Measurements from ENCODE around the gene PLOD2. TPM values are rescaled to one million over a fixed set of nuclear protein-coding genes. Genes with fewer than 3 reads are reported as not detected.

The PLOD2 gene
- total and polyA plus RNA-seq, 7 donors, result 2.0 to 15.7 (median 7.5) TPM

DNA sequence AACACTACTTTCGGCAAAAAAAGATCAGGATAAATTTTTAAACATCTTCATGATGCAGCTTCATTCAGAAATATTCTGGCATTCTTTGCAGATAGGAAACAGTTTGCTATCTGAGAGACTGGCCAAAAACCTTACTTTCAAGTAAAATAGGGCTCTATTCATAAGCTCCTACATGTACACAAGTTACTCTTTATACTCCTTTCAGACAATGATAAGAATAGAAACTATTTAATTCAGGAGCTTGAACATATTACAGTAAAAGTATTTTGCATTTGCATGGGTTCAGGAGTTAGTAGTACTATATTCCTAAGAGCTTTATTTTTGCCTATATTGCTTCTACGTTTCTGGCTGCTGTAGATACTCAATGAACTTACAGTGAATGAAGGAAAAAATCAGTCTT lies 70.5 kb downstream of the PLOD2 start:
- H3K27me3 ChIP-seq (ENCODE audit: insufficient read depth in 3 of 3, low read length in 2 of 3), result no peaks in the 10 kb centered on the region
- no peak for TF ChIP-seq CTCF (IDR thresholded peaks at IDR 0.05)
- intact Hi-C loops (cut with DNase I), result no loop called here
- no peak overlapping the region for H3K4me3 ChIP-seq
- no peak overlapping the region for H3K27ac ChIP-seq
- ATAC-seq (no peak), DNase-seq (no peak)
- no peaks in the 10 kb centered on the region for H3K4me1 ChIP-seq
- H3K36me3 ChIP-seq (ENCODE audit: insufficient read depth in 1 of 2, low read depth in 1 of 2), result no peaks in the 10 kb centered on the region
- H3K9me3 ChIP-seq, result no peaks in the 10 kb centered on the region
- 86 to 91% (median 88%) methylated on average over 2 of the region's 2 CpGs for WGBS, 3 donors

DNA sequence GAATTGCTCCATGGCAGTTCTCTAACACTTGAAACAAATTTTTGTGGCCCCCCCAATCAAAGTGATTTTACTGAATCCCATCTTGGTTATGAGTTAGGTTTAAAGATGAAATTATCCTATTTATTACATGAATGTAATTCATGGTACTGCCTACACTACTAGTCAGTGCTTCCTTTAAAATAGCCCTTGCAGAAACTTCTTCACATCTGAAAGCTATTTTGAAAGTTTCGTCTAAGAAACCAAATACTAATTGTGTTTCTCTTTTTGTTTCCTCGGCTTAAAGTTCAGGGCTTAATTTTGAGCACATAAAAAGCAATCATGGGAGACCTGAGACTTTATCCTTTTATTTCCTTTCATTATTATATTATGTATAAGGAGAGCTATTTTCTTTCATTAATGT lies 72.1 kb downstream of the PLOD2 start:
- WGBS, 3 donors, result 89 to 91% (median 89%) methylated on average over 2 of the region's 2 CpGs
- Histone ChIP-seq H3K4me1 (no peaks in the 10 kb centered on the region), H3K9me3 (no peaks in the 10 kb centered on the region), H3K27me3 (ENCODE audit: insufficient read depth in 3 of 3, low read length in 2 of 3) (no peaks in the 10 kb centered on the region), H3K27ac (no peak overlapping the region), H3K4me3 (no peak overlapping the region), H3K36me3 (ENCODE audit: insufficient read depth in 1 of 2, low read depth in 1 of 2) (no peaks in the 10 kb centered on the region)
- ATAC-seq, result no peak
- no peak for TF ChIP-seq CTCF (IDR thresholded peaks at IDR 0.05)
- no peak for DNase-seq
- intact Hi-C loops (cut with DNase I), result no loop called here

DNA sequence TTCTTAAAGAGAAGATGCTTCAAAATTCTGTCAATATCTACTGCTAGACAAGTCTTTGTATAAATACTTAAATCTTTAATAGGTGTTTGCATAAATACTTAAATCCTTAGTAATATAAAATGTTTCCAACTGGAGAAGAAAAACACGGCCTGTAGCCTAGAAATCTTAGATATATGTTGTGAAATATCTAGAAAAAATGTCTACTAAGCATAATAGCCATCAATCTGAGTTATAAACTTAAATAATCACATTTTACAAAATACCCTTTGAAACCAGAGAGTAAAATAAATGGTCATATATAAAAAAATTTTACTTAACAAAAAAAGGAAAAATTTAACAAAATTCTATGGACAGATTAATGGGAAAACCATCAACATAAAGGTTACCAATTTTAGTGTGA lies 73.9 kb downstream of the PLOD2 start:
- WGBS, 3 donors, result 84 to 94% (median 93%) methylated on average over 1 of the region's 1 CpG

DNA sequence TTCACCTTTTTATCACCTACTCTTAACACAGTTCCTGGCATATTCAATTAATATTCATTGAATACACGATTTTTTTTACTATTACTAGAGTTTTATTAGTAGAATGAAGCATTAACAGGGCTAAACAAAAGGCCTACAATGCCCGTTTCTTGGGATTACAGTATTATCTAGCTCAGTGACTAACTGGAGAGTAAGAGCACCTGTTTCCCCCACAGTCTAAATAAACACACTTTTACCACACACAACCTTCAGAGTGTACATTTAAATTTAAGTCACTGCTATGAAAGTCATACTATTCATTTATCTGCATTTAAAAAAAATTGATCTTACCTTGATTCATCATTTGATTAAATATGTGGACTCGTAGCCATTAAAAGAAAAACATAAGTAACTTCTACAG lies 74.8 kb downstream of the PLOD2 start:
- Histone ChIP-seq H3K4me3 (no peak overlapping the region), H3K27ac (no peak overlapping the region), H3K27me3 (ENCODE audit: insufficient read depth in 3 of 3, low read length in 2 of 3) (no peaks in the 10 kb centered on the region), H3K4me1 (no peaks in the 10 kb centered on the region), H3K36me3 (ENCODE audit: insufficient read depth in 1 of 2, low read depth in 1 of 2) (no peaks in the 10 kb centered on the region), H3K9me3 (no peaks in the 10 kb centered on the region)
- intact Hi-C loops (cut with DNase I), result no loop called here
- ATAC-seq (no peak), DNase-seq (no peak)
- 75 to 79% (median 78%) methylated on average over 3 of the region's 3 CpGs for WGBS, 3 donors
- TF ChIP-seq CTCF (IDR thresholded peaks at IDR 0.05), result no peak

More for the DNA sequence above, 73.9 kb downstream of the PLOD2 start:
- no peak overlapping the region for H3K27ac ChIP-seq
- no peaks in the 10 kb centered on the region for H3K9me3 ChIP-seq
- DNase-seq (no peak), ATAC-seq (no peak)
- H3K4me3 ChIP-seq, result no peak overlapping the region
- no peaks in the 10 kb centered on the region for H3K4me1 ChIP-seq
- intact Hi-C loops (cut with DNase I), result no loop called here
- no peaks in the 10 kb centered on the region for H3K36me3 ChIP-seq (ENCODE audit: insufficient read depth in 1 of 2, low read depth in 1 of 2)
- no peaks in the 10 kb centered on the region for H3K27me3 ChIP-seq (ENCODE audit: insufficient read depth in 3 of 3, low read length in 2 of 3)
- no peak for TF ChIP-seq CTCF (IDR thresholded peaks at IDR 0.05)

DNA sequence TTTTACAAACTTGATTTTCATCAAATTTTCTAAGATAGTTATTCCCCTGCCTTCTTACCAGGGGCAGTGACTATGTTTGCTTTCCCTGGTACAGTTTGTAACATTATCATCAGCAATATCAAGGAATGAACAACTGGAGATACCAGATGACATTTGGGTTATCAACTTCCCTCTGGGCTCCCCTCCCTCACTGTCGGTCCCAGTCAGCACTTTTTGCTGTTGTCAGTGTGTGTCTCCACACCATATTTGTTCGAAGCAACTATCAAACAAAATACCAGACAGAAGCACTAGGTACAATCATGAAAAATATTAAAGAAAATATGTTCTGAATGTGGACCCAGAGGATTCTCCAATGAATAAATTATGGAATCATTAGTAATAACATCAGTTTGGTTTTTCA lies 75.3 kb downstream of the PLOD2 start:
- 35 to 74% (median 72%) methylated on average over 2 of the region's 2 CpGs for WGBS, 3 donors
- no peaks in the 10 kb centered on the region for H3K9me3 ChIP-seq
- DNase-seq, result no peak
- H3K4me1 ChIP-seq, result no peaks in the 10 kb centered on the region
- H3K36me3 ChIP-seq (ENCODE audit: insufficient read depth in 1 of 2, low read depth in 1 of 2), result no peaks in the 10 kb centered on the region
- TF ChIP-seq CTCF (IDR thresholded peaks at IDR 0.05), result no peak
- no peaks in the 10 kb centered on the region for H3K27me3 ChIP-seq (ENCODE audit: insufficient read depth in 3 of 3, low read length in 2 of 3)
- intact Hi-C loops (cut with DNase I), result no loop called here
- H3K4me3 ChIP-seq, result no peak overlapping the region
- no peak overlapping the region for H3K27ac ChIP-seq
- no peak for ATAC-seq

Data from psoas muscle (tissue), 8 donors.